ENCODE results near the gene C3orf18. TPM values are rescaled to one million over a fixed set of nuclear protein-coding genes. Genes with fewer than 3 reads are reported as not detected.

The C3orf18 gene
- total and polyA plus RNA-seq, 2 experiments from 2014 or later: 2.4 to 7.7 TPM

GRCh38 chr3:50607271-50608091 lies 39.9 kb upstream of the C3orf18 start:
- ATAC-seq (no peak), DNase-seq (ENCODE audit: low spot score) (no peak)
- Histone ChIP-seq H3K4me1 (ENCODE audit: insufficient read depth) (peaks cover 3% of the 10 kb centered on the region; the same call in 1 of the 2 replicates), H3K27me3 (ENCODE audit: insufficient read depth) (peaks cover 15% of the 10 kb centered on the region), H3F3A (replicated peaks; ENCODE audit: low read depth) (0 out of 2 replicates have a peak, but pooled peaks cover 4% of the 10 kb centered on the region), H4K20me1 (replicated peaks; ENCODE audit: insufficient read depth) (no peaks in the 10 kb centered on the region; the same call in 1 of the 2 replicates), H3K36me3 (ENCODE audit: insufficient read depth) (no peaks in the 10 kb centered on the region), H3K79me2 (replicated peaks; ENCODE audit: insufficient read depth) (no peaks in the 10 kb centered on the region), H3K27ac (ENCODE audit: low read depth) (no peak overlapping the region), H3K4me2 (no peak overlapping the region), H3K9me2 (ENCODE audit: insufficient read depth) (no peaks in the 10 kb centered on the region), H2AFZ (no peak overlapping the region), H3K4me3 (no peak overlapping the region)
- H3K36me3 Mint-ChIP-seq (ENCODE audit: low read depth): no peaks in the 10 kb centered on the region
- H3K27ac Mint-ChIP-seq: no peak overlapping the region
- H3K4me1 Mint-ChIP-seq: peaks cover 11% of the 10 kb centered on the region
- H3K27me3 Mint-ChIP-seq (ENCODE audit: insufficient read depth, low read depth, poor library complexity): peaks cover 26% of the 10 kb centered on the region
- H3K4me3 Mint-ChIP-seq: no peak overlapping the region
- H3K9me3 Mint-ChIP-seq: no peaks in the 10 kb centered on the region
- TF ChIP-seq CTCF (conservative IDR thresholded peaks at IDR 0.05; ENCODE audit: low read depth in 2 of 2) (no peak), CREB1 (CRISPR knock-in tag; IDR thresholded peaks at IDR 0.05; ENCODE audit: low read depth) (no peak), ZNF114 (CRISPR knock-in tag; IDR thresholded peaks at IDR 0.05) (no peak), ZNF462 (CRISPR knock-in tag; IDR thresholded peaks at IDR 0.05) (no peak), ETS1 (IDR thresholded peaks at IDR 0.05) (no peak), POLR2AphosphoS5 (IDR thresholded peaks at IDR 0.05; ENCODE audit: low read depth) (no peak), STAT1 (IDR thresholded peaks at IDR 0.05; ENCODE audit: unreplicated experiment) (no peak), NANOG (IDR thresholded peaks at IDR 0.05; ENCODE audit: borderline replicate concordance) (no peak), EZH2phosphoT487 (IDR thresholded peaks at IDR 0.05; ENCODE audit: unreplicated experiment) (no peak), JUNB (IDR thresholded peaks at IDR 0.05; ENCODE audit: unreplicated experiment) (no peak), EZH2 (IDR thresholded peaks at IDR 0.05; ENCODE audit: low read depth, unreplicated experiment) (no peak), ZNF331 (CRISPR knock-in tag; IDR thresholded peaks at IDR 0.05; ENCODE audit: low read depth) (no peak)
- TF ChIP-seq, protein P1, sequence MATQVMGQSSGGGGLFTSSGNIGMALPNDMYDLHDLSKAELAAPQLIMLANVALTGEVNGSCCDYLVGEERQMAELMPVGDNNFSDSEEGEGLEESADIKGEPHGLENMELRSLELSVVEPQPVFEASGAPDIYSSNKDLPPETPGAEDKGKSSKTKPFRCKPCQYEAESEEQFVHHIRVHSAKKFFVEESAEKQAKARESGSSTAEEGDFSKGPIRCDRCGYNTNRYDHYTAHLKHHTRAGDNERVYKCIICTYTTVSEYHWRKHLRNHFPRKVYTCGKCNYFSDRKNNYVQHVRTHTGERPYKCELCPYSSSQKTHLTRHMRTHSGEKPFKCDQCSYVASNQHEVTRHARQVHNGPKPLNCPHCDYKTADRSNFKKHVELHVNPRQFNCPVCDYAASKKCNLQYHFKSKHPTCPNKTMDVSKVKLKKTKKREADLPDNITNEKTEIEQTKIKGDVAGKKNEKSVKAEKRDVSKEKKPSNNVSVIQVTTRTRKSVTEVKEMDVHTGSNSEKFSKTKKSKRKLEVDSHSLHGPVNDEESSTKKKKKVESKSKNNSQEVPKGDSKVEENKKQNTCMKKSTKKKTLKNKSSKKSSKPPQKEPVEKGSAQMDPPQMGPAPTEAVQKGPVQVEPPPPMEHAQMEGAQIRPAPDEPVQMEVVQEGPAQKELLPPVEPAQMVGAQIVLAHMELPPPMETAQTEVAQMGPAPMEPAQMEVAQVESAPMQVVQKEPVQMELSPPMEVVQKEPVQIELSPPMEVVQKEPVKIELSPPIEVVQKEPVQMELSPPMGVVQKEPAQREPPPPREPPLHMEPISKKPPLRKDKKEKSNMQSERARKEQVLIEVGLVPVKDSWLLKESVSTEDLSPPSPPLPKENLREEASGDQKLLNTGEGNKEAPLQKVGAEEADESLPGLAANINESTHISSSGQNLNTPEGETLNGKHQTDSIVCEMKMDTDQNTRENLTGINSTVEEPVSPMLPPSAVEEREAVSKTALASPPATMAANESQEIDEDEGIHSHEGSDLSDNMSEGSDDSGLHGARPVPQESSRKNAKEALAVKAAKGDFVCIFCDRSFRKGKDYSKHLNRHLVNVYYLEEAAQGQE (IDR thresholded peaks at IDR 0.05; ENCODE audit: unreplicated experiment): no peak

Data from GM23338 (cell line).